ENCODE data around the gene PCP4L1. TPM values are rescaled to one million over a fixed set of nuclear protein-coding genes. Genes with fewer than 3 reads are reported as not detected.
"Not testable (repeated sequence)": the region's sequence is repeated elsewhere in the genome, so short reads cannot be mapped to it uniquely, and the experiment has no call there.

The PCP4L1 gene
- total RNA-seq, 1 donor from 2014 or later = 0.60 TPM

GRCh38 chr1:161304927-161305866 is 46.7 kb downstream of the PCP4L1 start:
- intact Hi-C loops (cut with DNase I) = no loop called here
- peak; percentile 3 for ATAC-seq
- no peak for DNase-seq (ENCODE audit: missing footprints)

GRCh38 chr1:161305867-161306519 is 47.4 kb downstream of the PCP4L1 start:
- DNase-seq (ENCODE audit: missing footprints) = peak; percentile 92
- intact Hi-C loops (cut with DNase I) = no loop called here
- ATAC-seq = peak; percentile 90

- no peak for DNase-seq (ENCODE audit: missing footprints)
- ATAC-seq = peak; percentile 29
- intact Hi-C loops (cut with DNase I) = no loop called here
Measured at GRCh38 chr1:161307230-161307768, 48.8 kb downstream of the PCP4L1 start.

GRCh38 chr1:161307892-161308638 is 49.5 kb downstream of the PCP4L1 start:
- no peak for DNase-seq (ENCODE audit: missing footprints)
- intact Hi-C loops (cut with DNase I) = no loop called here

GRCh38 chr1:161309868-161310267 is 51.3 kb downstream of the PCP4L1 start, which contains the start of gene MPZ:
MPZ (minus strand) TSS chr1:161309968; CDS start chr1:161309905, 63 bp downstream.
- DNase-seq (ENCODE audit: missing footprints) (no peak), ATAC-seq (no peak)
- intact Hi-C loops (cut with DNase I) = loop anchor here (5.0 kb wide), 1 partner anchor 77 kb away; no protein-coding TSS in a partner anchor

More at GRCh38 chr1:161307892-161308638, 49.5 kb downstream of the PCP4L1 start:
- no peak for ATAC-seq

DNA sequence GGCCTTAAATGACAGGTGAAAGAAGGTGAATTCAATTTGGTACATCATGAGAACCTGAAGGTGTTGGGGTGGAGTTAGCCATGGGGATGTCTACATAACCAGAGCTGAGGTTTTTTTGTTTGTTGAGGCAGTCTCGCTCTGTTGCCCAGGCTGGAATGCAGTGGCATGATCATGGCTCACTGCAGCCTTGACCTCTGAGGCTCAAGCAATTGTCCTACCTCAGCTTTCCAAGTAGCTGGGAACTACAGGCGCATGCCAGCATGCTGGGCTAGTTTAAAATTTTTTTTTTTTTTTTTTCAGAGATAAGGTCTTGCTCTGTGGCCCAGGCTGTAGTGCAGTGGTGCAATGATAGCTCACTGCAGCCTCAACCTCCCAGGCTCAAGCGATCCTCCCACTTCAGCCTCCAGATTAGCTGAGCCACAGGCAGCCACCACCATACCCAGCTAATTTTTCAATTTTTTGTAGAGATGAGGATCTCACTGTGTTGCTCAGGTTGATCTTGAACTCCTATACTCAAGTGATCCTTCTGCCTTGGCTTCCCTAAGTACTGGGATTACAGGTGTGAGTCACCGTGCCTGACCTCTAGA is 53.1 kb downstream of the PCP4L1 start:
- intact Hi-C loops (cut with DNase I) = loop anchor here (5.0 kb wide), 1 partner anchor 76 kb away; no protein-coding TSS in a partner anchor
- no peak for ATAC-seq

GRCh38 chr1:161313554-161314200 is 55.1 kb downstream of the PCP4L1 start:
- DNase-seq (ENCODE audit: missing footprints) = no peak
- ATAC-seq = peak; percentile 29
- intact Hi-C loops (cut with DNase I) = loop anchor here (2.0 to 5.0 kb wide), 2 partner anchors 74 to 87 kb away; partner anchors contain the start of gene TOMM40L

More for the DNA sequence above, 53.1 kb downstream of the PCP4L1 start:
- no peak for DNase-seq (ENCODE audit: missing footprints)

DNA sequence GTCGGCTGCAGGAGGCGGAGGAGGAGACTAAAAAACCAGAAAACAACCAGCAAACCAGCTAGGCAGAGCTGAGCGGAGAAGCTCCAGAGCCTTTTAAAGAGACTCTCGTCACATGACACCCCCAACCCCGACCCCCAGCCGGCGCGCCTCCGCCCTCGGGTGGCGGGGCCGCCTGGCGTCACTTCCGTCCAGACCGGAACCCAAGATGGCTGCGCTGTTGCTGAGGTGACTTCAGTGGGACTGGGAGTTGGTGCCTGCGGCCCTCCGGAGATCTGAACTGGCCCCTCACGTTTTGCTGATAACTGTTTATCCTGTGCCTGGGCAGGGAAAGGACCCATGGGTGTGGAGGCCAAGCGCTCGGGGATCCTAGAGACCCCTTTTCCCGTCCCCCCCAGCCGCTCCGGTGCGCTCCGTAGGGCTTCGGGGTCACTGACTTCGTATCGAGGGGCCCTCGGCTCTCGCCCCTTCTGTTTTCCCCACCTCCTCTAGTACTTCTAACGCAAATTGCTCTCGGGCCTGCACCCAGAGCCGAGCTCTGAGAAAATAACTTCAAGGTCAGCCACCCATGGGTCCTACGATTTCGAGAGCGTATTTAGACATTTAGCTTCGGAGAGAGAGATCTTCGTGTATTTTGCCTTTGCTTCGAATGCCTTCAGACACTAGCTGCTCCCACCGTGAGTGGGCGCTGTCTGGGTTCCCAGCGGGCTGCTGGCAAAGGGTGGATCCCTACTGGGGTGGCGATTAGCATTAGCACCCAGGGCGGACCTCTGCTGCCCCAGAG is 55.8 kb downstream of the PCP4L1 start, which contains the start of gene SDHC:
TSS of gene SDHC (plus strand) at position 181 of the 781 bp plus-strand sequence. CDS start at position 206, 25 bp downstream.
- intact Hi-C loops (cut with DNase I) = loop anchor here (2.0 to 5.0 kb wide), 2 partner anchors 73 to 88 kb away; partner anchors contain the start of gene TOMM40L
- ATAC-seq (peak; percentile 99), DNase-seq (ENCODE audit: missing footprints) (peak; percentile 95)

DNA sequence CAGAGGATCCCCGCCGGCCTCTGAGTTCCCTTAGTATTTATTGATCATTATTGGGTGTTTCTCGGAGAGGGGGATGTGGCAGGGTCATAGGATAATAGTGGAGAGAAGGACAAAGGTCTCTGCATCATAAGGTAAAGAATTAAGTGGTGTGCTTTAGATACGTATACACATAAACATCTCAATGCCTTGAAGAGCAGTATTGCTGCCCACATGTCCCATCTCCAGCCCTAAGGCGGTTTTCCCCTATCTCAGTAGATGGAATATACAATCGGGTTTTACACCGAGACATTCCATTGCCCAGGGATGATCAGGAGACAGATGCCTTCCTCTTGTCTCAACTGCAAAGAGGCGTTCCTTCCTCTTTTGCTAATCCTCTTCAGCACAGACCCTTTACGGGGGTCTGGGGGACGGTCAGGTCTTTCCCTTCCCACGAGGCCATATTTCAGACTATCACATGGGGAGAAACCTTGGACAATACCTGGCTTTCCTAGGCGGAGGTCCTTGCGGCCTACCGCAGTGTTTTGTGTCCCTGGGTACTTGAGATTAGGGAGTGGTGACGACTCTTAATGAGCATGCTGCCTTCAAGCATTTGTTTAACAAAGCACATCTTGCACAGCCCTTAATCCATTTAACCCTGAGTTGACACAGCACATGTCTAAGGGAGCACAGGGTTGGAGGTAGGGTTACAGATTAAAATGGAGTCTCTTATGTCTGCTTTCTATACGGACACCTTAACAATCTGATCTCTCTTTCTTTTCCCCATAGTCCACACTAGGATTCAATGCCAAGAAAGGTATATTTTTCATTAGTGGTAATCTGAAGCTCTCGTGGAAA is 57.5 kb downstream of the PCP4L1 start:
- ATAC-seq; DNase-seq (ENCODE audit: missing footprints): not testable (repeated sequence)
- intact Hi-C loops (cut with DNase I) = loop anchor here (2.0 kb wide), 1 partner anchor 89 kb away; the partner anchor contains the start of gene TOMM40L

DNA sequence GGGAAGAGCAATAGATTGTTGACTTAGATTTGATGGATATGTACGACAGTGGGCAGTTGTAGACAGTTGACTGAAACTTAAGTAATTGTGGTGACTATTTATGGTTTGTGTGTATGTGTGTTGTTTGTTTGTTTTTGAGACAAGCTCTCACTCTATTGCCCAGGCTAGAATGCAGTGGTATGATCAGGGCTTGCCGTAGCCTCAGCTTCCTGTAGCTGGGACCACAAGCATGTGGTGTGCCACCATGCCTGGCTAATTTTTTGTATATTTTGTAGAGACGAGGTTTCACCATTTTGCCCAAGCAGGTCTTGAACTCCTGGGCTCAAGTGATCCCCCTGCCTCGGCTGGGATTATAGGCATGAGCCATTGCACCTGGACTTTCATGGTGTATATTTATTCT is 65.5 kb downstream of the PCP4L1 start:
- no peak for ATAC-seq
- intact Hi-C loops (cut with DNase I) = no loop called here

GRCh38 chr1:161330346-161330745 is 71.8 kb downstream of the PCP4L1 start:
- no peak for ATAC-seq

More for the DNA sequence above, 65.5 kb downstream of the PCP4L1 start:
- no peak for DNase-seq (ENCODE audit: missing footprints)

GRCh38 chr1:161333166-161333565 is 74.6 kb downstream of the PCP4L1 start:
- ATAC-seq (no peak), DNase-seq (ENCODE audit: missing footprints) (no peak)
- intact Hi-C loops (cut with DNase I) = no loop called here

More at GRCh38 chr1:161330346-161330745, 71.8 kb downstream of the PCP4L1 start:
- no peak for DNase-seq (ENCODE audit: missing footprints)
- intact Hi-C loops (cut with DNase I) = no loop called here

Data from Right ventricle myocardium inferior (tissue), 1 donor.